Transverse colon (tissue), 4 donors: ENCODE data around the gene HOXB5. TPM values are rescaled to one million over a fixed set of nuclear protein-coding genes. Genes with fewer than 3 reads are reported as not detected.

Experiments used
- DNase-seq: peaks from one replicate; pipeline ENCODE4 v3.0.0-alpha.2; 2019
- H3K27ac ChIP-seq, 4 donors: fragments of 200-600 bp; sonication (generic); 2 replicates each; pipeline ENCODE4 v1.5.1; 2016 to 2018; ENCODE audit warnings: inconsistent platforms in 4 of 4
- H3K27me3 ChIP-seq: fragments of 200-600 bp; sonication (generic); 2 replicates; pipeline ENCODE4 v1.5.1; 2017; ENCODE audit warnings: inconsistent platforms
- H3K36me3 ChIP-seq, 4 donors: fragments of 200-600 bp; sonication (generic); 2 replicates each; pipeline ENCODE4 v1.5.1; 2017 to 2019; ENCODE audit warnings: inconsistent platforms in 4 of 4
- H3K4me1 ChIP-seq, 4 donors: fragments of 200-600 bp; sonication (generic); 2 replicates each; pipeline ENCODE4 v1.5.1; 2017 to 2020; ENCODE audit warnings: inconsistent platforms in 4 of 4
- H3K4me3 ChIP-seq, 4 donors: fragments of 200-600 bp; sonication (generic); 1 replicate in 1 of 4; 2 replicates in 3 of 4; pipeline versions ENCODE4 v1.5.1 to v1.6.1; 2017 to 2019; ENCODE audit warnings: inconsistent platforms in 4 of 4
- H3K9me3 ChIP-seq, 2 donors: fragments of 200-600 bp; sonication (generic); 2 replicates each; pipeline ENCODE4 v1.5.1; 2017 to 2019; ENCODE audit warnings: inconsistent platforms in 2 of 2
- EP300 ChIP-seq: sonication (generic); formaldehyde crosslinking; IDR thresholded peaks from one replicate; pipeline ENCODE4 v1.6.1; 2017; ENCODE audit warnings: antibody characterized with exemption, low read depth
- POLR2A ChIP-seq: fragments of 450-650 bp; IDR thresholded peaks from one replicate; pipeline ENCODE4 v1.6.1; 2016; ENCODE audit warnings: antibody characterized with exemption, mild to moderate bottlenecking, moderate library complexity
- POLR2AphosphoS5 ChIP-seq, 3 donors: sonication (generic); formaldehyde crosslinking; IDR thresholded peaks; one replicate each; pipeline ENCODE4 v1.6.1; 2016; ENCODE audit warnings: antibody characterized with exemption in 3 of 3
- WGBS, 2 donors: methylation state at CpG; one replicate each; pipeline ENCODE4 v1.1.5; 2018; ENCODE audit warnings: low coverage in 1 of 2; 5-methylcytosine and 5-hydroxymethylcytosine counted together
- in situ Hi-C, 4 donors: fragments of 200-750 bp; cut with MboI; loops; one replicate each; pipeline versions ENCODE4 v1.15.0 to v1.15.1; 2017; ENCODE audit warnings: low sequenced_read_pairs in 3 of 4, low pct_ligation_motif_present in 1 of 4, low pct_unique_long_range_greater_than_20kb in 1 of 4
- intact Hi-C: fragments of 100-400 bp; cut with DNase I; formaldehyde crosslinking; loops from one replicate; pipeline ENCODE4 v1.15.1; 2023; ENCODE audit warnings: low total_unique reads
- total RNA-seq, 4 donors: library from RNA; depleted of rRNA; stranded (reverse); fragments of >200 nt; gene quantifications; one replicate each; pipeline ENCODE4 v1.1.0, GENCODE V29; 2016
- TF ChIP-seq, protein P1 (sequence below), 5 experiments: fragments of 200-600 bp in 3 of 5; fragments of 450-650 bp in 2 of 5; sonication (generic) in 3 of 5; IDR thresholded peaks; 1 replicate in 2 of 5; 2 replicates in 3 of 5; pipeline ENCODE4 v1.5.1; 2016 to 2017; ENCODE audit warnings: antibody characterized with exemption in 5 of 5, inconsistent platforms in 3 of 5, mild to moderate bottlenecking in 2 of 5, moderate library complexity in 1 of 5

The HOXB5 gene
- total RNA-seq, 4 donors from 2014 or later: 10.5 to 35.4 (median 18.7) TPM

DNA sequence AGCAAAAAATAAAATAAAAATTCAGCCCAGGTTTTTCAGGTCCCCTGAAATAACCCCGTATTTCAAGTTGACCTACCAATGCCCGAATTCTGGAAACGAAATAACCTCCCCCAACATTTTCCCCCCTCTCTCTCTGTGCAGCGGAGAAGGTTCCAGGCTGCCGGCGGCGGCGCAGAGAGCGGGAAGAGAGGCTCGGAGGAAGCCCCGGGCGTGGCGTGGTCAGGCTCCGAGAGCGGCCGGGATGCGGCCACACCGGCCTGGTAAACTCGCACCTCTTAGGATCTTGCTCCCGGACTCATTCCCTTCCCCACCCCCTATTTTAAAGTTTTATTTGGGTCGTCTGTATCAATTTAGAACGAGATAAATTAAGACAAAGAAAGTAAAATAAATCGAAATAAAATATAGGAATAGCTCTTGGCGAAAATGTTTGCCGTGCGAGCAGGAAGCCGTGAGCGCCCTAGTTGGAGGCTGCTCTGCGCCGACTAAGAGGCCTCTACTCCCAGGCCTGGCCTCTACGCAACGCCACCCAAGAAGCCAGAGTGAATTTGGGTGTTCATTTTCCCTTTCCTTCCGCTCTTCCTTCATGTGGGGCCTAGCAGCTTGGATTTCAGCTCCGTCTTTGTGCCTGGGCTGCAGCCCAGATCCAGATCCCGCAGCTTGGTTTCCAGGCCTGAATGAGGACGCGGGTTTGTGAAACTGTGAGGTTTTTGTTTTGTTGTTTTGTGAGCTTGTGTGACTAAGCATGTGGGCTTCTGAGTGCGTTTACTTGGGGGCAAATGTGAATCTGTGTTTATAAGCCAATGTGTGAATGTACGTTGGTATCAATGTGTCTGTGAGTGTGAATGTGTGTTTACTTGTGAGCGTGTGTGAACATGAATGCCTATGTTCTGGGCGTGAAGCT is 12.7 kb upstream of the HOXB5 start:
- no peak overlapping the region for H3K4me3 ChIP-seq
- peaks cover 0 to 39% (median 32%) of the 10 kb centered on the region in 4 donors for H3K4me1 ChIP-seq
- no peak for DNase-seq
- 87 to 90% methylated on average over 29 to 41 of the region's 41 CpGs for WGBS, 2 donors
- TF ChIP-seq, protein P1, sequence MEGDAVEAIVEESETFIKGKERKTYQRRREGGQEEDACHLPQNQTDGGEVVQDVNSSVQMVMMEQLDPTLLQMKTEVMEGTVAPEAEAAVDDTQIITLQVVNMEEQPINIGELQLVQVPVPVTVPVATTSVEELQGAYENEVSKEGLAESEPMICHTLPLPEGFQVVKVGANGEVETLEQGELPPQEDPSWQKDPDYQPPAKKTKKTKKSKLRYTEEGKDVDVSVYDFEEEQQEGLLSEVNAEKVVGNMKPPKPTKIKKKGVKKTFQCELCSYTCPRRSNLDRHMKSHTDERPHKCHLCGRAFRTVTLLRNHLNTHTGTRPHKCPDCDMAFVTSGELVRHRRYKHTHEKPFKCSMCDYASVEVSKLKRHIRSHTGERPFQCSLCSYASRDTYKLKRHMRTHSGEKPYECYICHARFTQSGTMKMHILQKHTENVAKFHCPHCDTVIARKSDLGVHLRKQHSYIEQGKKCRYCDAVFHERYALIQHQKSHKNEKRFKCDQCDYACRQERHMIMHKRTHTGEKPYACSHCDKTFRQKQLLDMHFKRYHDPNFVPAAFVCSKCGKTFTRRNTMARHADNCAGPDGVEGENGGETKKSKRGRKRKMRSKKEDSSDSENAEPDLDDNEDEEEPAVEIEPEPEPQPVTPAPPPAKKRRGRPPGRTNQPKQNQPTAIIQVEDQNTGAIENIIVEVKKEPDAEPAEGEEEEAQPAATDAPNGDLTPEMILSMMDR (IDR thresholded peaks at IDR 0.05): no peak
- TF ChIP-seq EP300 (no peak), POLR2A (no peak), POLR2AphosphoS5 (IDR thresholded peaks at IDR 0.05) (no peak)
- H3K27ac ChIP-seq: peak overlapping the region in 3 of 4 donors; percentile 86 to 95 (median 89)
- no peaks in the 10 kb centered on the region for H3K36me3 ChIP-seq
- H3K9me3 ChIP-seq: no peaks in the 10 kb centered on the region
- in situ Hi-C loops: no loop called here
- intact Hi-C loops: no loop called here
- peaks cover 19% of the 10 kb centered on the region for H3K27me3 ChIP-seq

DNA sequence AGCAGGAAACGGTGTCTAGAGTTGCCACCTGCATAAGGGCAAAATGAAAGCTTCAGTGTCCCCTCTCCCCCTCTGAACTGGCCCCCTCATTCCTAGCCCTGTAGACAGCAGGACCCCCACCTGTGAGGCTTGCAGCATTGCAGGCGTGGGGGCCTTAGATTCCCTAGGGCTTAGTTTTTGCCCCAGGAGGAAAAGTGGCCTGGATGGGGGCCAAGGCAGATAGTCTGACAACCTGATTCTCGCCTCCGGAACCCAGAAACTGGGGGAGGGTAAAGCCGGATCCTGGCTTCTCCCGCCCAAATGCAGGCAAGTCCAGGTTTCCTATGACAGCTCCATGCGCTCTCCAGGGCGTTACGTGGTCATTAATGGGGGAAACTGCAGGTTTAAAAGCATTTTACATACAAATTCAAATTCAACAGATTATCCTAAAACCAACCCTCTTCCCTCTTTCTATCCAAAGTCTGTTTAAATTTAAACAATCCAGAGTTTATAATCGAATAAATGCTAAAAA is 11.9 kb upstream of the HOXB5 start:
- Histone ChIP-seq H3K27me3 (peaks cover 17% of the 10 kb centered on the region), H3K4me3 (peak overlapping the region in 1 of 4 donors; percentile 66), H3K27ac (peak overlapping the region; percentile 86 to 95 (median 90)), H3K36me3 (no peaks in the 10 kb centered on the region), H3K4me1 (peaks cover 0 to 46% (median 38%) of the 10 kb centered on the region in 4 donors), H3K9me3 (no peaks in the 10 kb centered on the region)
- no peak for DNase-seq
- 61 to 64% methylated on average over 2 to 10 of the region's 10 CpGs for WGBS, 2 donors
- in situ Hi-C loops (no loop called here), intact Hi-C loops (no loop called here)
- TF ChIP-seq POLR2AphosphoS5 (IDR thresholded peaks at IDR 0.05): no peak
- TF ChIP-seq, protein P1 (IDR thresholded peaks at IDR 0.05): no peak
- TF ChIP-seq EP300: no peak
- no peak for TF ChIP-seq POLR2A

DNA sequence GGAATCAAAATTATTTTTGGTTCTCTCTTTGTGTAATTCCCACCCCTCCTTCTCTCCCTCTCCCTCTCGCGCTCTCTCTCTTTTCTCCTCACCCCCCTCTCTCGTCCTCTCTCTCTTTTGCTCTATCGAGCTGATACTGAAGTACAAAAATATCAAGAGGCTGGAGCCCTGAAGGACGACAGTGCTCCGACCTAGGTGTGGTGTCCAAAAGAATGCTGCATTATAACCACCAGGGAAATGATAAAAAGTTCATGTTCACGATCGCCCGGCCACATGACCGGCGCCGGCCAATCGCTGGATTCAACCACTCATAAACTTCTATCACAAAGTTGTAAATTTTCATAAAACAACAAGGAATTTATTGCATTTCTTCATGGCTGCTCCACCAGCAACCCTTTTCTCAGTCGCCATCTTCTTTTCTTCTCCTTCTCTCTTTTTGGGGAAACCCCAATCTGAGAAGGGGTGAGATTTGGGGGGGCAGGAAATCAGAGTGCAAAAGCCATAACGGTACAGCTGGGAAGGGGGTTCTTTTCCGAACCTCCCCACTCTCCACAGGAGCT is 11.3 kb upstream of the HOXB5 start, which contains the start of gene HOXB6:
Gene HOXB6, minus strand, starts transcription at position 217 of the 560 bp plus-strand sequence. CDS start 6,836 bp downstream, outside the sequence.
- H3K27ac ChIP-seq: peak within 1 kb of the TSS; percentile 86 to 95 (median 90)
- no peaks in the 10 kb centered on the region for H3K36me3 ChIP-seq
- no peaks in the 10 kb centered on the region for H3K9me3 ChIP-seq
- in situ Hi-C loops (no loop called here), intact Hi-C loops (no loop called here)
- H3K4me3 ChIP-seq: peak within 1 kb of the TSS; percentile 7 to 66 (median 41)
- WGBS, 2 donors: 35 to 43% methylated on average over 3 to 16 of the region's 16 CpGs
- TF ChIP-seq POLR2AphosphoS5 (IDR thresholded peaks at IDR 0.05) (peak; percentile 89 to 97 (median 95)), POLR2A (peak; percentile 98), EP300 (no peak)
- TF ChIP-seq, protein P1 (IDR thresholded peaks at IDR 0.05): peak in 4 of 5 experiments; percentile 5 to 59 (median 34)
- peak; percentile 88 for DNase-seq
- peaks cover 17% of the 10 kb centered on the region for H3K27me3 ChIP-seq
- H3K4me1 ChIP-seq: peaks cover 3 to 49% (median 39%) of the 10 kb centered on the region in 4 donors
